Measurements from ENCODE around the gene TEX22.

TEX22 gene

DNA sequence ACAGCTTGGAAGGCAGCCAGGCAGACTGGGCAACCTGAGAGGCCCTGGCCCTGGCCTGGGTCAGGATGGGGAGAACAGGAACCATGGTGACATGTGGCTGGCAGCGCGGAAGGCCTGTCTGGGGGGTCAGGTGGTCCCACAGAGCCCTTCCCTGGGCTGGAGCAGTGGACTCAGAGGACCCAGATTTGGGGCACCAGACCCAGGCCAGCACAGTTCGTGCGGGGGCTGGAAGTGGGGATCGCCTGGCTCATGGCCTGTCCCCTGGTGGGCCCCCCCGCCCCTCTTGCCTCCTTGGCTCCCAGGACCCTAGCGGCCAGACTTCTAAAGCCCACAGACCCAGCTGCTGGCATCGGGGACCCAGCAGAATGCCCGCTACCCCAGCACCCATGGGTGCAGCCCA is 42.7 kb downstream of the TEX22 start:
- no peak for TF ChIP-seq ZFX (IDR thresholded peaks at IDR 0.05)
- TF ChIP-seq, protein P1, sequence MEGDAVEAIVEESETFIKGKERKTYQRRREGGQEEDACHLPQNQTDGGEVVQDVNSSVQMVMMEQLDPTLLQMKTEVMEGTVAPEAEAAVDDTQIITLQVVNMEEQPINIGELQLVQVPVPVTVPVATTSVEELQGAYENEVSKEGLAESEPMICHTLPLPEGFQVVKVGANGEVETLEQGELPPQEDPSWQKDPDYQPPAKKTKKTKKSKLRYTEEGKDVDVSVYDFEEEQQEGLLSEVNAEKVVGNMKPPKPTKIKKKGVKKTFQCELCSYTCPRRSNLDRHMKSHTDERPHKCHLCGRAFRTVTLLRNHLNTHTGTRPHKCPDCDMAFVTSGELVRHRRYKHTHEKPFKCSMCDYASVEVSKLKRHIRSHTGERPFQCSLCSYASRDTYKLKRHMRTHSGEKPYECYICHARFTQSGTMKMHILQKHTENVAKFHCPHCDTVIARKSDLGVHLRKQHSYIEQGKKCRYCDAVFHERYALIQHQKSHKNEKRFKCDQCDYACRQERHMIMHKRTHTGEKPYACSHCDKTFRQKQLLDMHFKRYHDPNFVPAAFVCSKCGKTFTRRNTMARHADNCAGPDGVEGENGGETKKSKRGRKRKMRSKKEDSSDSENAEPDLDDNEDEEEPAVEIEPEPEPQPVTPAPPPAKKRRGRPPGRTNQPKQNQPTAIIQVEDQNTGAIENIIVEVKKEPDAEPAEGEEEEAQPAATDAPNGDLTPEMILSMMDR (conservative IDR thresholded peaks at IDR 0.05), result no peak
- no peak overlapping the region for H3K27ac ChIP-seq

DNA sequence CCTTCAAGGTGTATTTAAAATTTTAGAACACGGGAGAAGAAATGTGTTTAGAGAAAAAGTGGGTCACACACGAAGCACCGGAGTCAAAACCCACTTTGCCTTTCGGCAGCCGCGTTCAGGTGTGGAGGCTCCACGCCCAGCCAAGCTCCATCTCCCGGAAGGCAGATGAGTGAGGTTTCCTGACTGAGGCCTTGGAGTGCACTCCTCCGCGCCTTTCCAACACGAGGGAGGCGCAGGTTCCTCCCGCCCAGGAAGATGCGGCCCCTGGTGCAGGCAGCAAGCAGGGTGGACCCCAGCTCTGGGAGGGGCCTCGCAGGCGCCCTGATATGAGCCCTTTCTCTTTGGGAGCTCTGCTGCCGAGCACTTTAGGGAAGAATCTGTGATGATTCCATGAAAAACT is 43.8 kb downstream of the TEX22 start:
- H3K27ac ChIP-seq, result no peak overlapping the region
- no peak for TF ChIP-seq ZFX (IDR thresholded peaks at IDR 0.05)
- TF ChIP-seq, protein P1 (conservative IDR thresholded peaks at IDR 0.05), result no peak

DNA sequence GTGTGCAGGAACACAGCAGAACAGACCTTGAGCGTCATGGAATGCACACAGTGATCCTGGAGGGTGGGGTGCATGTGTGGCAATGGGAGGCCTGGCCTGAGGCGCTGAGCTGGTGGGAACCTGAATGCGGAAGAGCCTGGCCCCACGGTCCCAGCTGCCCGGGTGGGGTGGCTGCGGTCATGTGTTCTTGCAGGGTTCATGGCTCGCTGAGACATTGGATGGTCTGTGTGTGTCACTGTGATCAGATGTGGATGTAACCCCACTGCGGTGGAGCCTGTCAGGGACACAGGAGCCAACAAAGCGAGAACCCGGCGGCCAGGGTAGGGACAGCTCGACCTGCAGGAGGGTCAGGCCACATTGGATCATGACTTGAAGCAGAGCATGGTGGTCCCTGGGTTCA is 44.5 kb downstream of the TEX22 start:
- no peak overlapping the region for H3K27ac ChIP-seq
- TF ChIP-seq ZFX (IDR thresholded peaks at IDR 0.05), result no peak
- TF ChIP-seq, protein P1 (conservative IDR thresholded peaks at IDR 0.05), result no peak

DNA sequence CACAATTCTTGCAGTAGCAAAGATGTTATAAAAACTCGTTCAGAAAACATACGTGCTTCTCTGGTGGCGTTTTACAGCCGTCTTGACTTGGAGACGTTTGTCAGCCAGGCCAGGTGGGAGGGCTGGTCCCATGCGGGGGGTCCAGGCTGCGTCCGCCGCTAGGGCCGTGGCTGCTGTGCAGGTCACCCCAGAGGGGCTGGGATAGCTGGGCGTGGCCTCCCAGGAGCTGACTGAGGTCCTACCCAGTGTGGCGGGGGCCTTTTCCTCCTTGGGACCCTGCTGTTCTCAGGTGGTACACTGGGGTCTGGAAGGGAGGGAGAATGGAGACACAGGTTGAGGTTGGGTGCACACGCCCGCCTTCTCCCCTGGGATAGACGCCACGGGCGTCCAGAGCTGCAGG is 46.5 kb downstream of the TEX22 start:
- no peak overlapping the region for H3K27ac ChIP-seq
- TF ChIP-seq, protein P1 (conservative IDR thresholded peaks at IDR 0.05), result no peak
- no peak for TF ChIP-seq ZFX (IDR thresholded peaks at IDR 0.05)

DNA sequence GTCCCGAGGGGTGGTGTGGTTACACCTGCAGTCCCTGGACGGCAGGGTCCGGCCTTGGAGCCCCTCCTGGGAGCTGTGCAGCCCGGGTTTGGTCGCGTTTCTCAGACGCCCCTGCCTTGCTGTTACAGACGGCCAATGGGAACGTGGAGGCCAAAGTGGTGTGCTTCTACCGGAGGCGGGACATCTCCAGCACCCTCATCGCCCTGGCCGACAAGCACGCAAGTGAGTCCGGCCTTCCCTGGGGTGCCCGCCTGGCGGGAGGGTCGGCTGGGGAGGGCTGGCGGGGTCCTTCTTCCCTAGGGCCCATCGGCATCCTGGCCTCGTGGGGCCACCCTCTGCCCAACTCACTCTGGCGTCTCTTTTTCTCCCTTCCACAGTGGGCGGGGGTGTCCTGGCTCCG is 47.0 kb downstream of the TEX22 start:
- no peak for TF ChIP-seq ZFX (IDR thresholded peaks at IDR 0.05)
- TF ChIP-seq, protein P1 (conservative IDR thresholded peaks at IDR 0.05), result no peak
- no peak overlapping the region for H3K27ac ChIP-seq

DNA sequence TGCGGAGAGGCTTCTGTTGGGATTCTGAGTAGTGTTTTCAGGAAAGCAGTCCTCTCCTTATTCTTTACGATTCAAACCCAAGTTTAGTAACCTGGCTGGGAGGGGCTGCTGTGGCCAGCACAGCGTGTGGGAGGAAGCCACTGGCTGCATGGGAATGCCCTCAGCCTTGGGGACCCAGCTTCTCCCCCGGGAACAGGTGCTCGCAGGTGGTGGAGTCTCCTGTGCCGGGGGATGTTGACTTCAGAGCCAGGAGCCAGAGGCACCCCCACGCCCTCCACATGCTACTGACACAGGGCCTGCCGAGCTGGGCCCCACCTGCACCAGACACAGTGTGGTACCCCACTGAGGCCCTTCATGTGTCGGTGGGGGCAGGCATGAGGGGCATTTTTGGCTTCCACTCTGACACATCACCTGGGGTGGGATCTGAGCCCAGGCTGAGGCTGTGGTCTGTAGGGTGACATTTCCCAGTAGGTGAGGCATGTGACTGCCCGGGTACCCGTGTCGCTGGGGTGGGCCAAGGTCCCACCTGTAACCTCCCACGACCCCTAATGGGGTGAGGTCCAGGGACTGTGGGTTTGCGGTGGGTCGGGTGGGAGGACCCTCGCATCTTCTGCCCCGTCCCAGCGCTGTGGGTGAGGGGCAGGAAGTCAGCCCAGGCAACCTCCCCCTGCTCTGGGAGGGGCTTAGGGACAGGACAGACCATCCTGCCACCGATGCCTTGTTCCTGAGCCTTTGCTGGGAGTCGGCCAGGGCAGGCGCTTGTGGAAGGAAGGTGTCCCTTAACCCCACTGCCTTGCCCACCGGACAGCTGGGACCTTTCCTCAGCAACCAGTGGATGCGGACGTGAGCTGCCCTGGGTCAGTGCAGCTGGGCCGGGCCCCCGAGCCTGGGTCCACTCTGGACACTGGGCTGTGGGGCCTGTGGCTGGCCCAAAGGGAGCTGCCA is 47.8 kb downstream of the TEX22 start:
- H3K27ac ChIP-seq, result no peak overlapping the region
- no peak for TF ChIP-seq ZFX (IDR thresholded peaks at IDR 0.05)
- TF ChIP-seq, protein P1 (conservative IDR thresholded peaks at IDR 0.05), result no peak

DNA sequence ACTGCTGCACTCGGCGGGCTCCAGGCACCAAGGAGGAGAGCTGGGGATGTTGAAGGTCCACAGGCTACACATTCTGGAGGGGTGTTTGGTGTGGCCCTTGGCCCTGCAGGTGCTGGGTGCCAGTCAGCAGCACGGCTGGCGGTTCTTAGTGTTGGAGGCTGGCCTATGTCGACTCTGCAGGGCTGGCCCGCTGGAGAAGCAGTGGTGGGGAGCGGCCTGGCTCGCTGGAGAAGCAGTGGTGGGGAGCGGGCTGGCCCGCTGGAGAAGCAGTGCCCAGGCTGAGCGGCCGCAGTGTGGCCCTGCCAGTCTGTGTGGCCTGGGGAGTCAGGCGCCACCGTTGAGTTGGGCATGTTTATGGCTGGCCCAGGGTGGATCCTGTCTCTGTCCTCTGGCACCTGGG is 48.6 kb downstream of the TEX22 start:
- no peak overlapping the region for H3K27ac ChIP-seq
- TF ChIP-seq ZFX (IDR thresholded peaks at IDR 0.05), result no peak
- TF ChIP-seq, protein P1 (conservative IDR thresholded peaks at IDR 0.05), result no peak

Measured in C4-2B (cell line).